ENCODE data around the gene ENTHD1.

Gene ENTHD1

GRCh38 chr22:39900306-39901227, 7.0 kb upstream of the ENTHD1 start, which contains the start of gene GRAP2:
Gene GRAP2, plus strand, starts transcription at chr22:39901084. Its CDS starts 46,023 bp downstream, at chr22:39947107.
- no peaks in the 10 kb centered on the region for H3K4me1 ChIP-seq (ENCODE audit: insufficient read depth, low read length, severe bottlenecking)
- H3F3A ChIP-seq (ENCODE audit: insufficient read depth, low read length), result no peaks in the 10 kb centered on the region
- no peak within 1 kb of the TSS for H3K4me3 ChIP-seq (ENCODE audit: low read depth, low read length, poor library complexity, severe bottlenecking)
- H3K4me2 ChIP-seq (ENCODE audit: low read length), result no peak within 1 kb of the TSS
- H3K9ac ChIP-seq (ENCODE audit: low read length), result no peak within 1 kb of the TSS
- no peak for TF ChIP-seq EZH2 (IDR thresholded peaks at IDR 0.05; ENCODE audit: borderline replicate concordance, low read length)
- TF ChIP-seq, protein P1, sequence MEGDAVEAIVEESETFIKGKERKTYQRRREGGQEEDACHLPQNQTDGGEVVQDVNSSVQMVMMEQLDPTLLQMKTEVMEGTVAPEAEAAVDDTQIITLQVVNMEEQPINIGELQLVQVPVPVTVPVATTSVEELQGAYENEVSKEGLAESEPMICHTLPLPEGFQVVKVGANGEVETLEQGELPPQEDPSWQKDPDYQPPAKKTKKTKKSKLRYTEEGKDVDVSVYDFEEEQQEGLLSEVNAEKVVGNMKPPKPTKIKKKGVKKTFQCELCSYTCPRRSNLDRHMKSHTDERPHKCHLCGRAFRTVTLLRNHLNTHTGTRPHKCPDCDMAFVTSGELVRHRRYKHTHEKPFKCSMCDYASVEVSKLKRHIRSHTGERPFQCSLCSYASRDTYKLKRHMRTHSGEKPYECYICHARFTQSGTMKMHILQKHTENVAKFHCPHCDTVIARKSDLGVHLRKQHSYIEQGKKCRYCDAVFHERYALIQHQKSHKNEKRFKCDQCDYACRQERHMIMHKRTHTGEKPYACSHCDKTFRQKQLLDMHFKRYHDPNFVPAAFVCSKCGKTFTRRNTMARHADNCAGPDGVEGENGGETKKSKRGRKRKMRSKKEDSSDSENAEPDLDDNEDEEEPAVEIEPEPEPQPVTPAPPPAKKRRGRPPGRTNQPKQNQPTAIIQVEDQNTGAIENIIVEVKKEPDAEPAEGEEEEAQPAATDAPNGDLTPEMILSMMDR (IDR thresholded peaks at IDR 0.05; ENCODE audit: low read length), result no peak
- H3K27me3 ChIP-seq (ENCODE audit: insufficient read depth, low read length), result no peaks in the 10 kb centered on the region
- no peaks in the 10 kb centered on the region for H4K20me1 ChIP-seq (ENCODE audit: insufficient read depth, low read length)
- no peaks in the 10 kb centered on the region for H3K79me2 ChIP-seq (ENCODE audit: insufficient read depth, low read length)
- no peaks in the 10 kb centered on the region for H3K9me3 ChIP-seq (ENCODE audit: low read length)
- no peaks in the 10 kb centered on the region for H3K9me2 ChIP-seq (ENCODE audit: low read depth, low read length)
- no peaks in the 10 kb centered on the region for H3K36me3 ChIP-seq (ENCODE audit: insufficient read depth, low read length)
- H2AFZ ChIP-seq (ENCODE audit: low read length), result no peak within 1 kb of the TSS
- H3K27ac ChIP-seq (ENCODE audit: low read depth, low read length, poor library complexity, severe bottlenecking), result no peak within 1 kb of the TSS

DNA sequence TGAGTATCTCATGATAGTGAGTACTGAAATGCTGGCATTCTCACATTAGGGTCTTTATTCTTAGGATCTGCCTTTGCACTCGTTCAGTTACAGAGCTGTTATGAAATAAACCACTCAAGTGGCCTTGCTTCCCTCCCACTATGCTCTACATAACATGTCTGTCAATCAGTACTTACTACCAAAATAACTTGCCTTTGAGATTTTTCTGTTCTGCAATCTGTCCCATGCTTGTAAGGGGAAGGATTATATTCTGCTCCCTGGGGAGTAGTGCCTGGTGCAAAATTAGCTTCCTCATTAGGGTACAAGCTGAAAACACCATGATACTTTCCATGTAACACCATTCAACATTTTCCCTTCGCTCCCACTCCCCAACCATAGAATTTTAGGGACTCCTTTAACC, 5.4 kb upstream of the ENTHD1 start:
- Histone ChIP-seq H3K27ac (ENCODE audit: low read depth, low read length, poor library complexity, severe bottlenecking) (no peak overlapping the region), H3K4me2 (ENCODE audit: low read length) (no peak overlapping the region), H3K9ac (ENCODE audit: low read length) (no peak overlapping the region), H3K79me2 (ENCODE audit: insufficient read depth, low read length) (no peaks in the 10 kb centered on the region), H3K27me3 (ENCODE audit: insufficient read depth, low read length) (no peaks in the 10 kb centered on the region), H3K4me3 (ENCODE audit: low read depth, low read length, poor library complexity, severe bottlenecking) (no peak overlapping the region), H3K4me1 (ENCODE audit: insufficient read depth, low read length, severe bottlenecking) (no peaks in the 10 kb centered on the region), H4K20me1 (ENCODE audit: insufficient read depth, low read length) (no peaks in the 10 kb centered on the region), H2AFZ (ENCODE audit: low read length) (no peak overlapping the region), H3K36me3 (ENCODE audit: insufficient read depth, low read length) (no peaks in the 10 kb centered on the region), H3F3A (ENCODE audit: insufficient read depth, low read length) (no peaks in the 10 kb centered on the region), H3K9me3 (ENCODE audit: low read length) (no peaks in the 10 kb centered on the region), H3K9me2 (ENCODE audit: low read depth, low read length) (no peaks in the 10 kb centered on the region)
- TF ChIP-seq EZH2 (IDR thresholded peaks at IDR 0.05; ENCODE audit: borderline replicate concordance, low read length), result no peak
- TF ChIP-seq, protein P1 (IDR thresholded peaks at IDR 0.05; ENCODE audit: low read length), result no peak

DNA sequence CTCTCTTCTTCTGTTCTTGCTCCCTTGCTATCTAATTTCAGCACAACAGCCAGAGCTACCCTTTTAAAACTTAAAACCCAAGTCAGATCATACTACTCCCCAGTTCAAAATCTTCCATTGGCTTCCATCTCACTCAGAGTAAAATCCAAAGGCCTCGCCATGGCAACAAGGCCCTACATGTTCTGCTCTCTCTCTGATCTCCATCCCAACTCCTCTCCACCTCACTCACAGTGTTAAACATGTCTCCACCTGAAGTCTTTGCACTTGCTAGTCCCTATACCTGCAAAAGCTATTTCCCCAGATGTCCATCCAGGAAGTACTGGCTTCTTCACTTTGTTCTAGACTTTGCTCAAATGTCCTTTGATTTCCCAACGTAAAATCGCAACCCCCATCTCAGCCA, 4.3 kb upstream of the ENTHD1 start:
- no peaks in the 10 kb centered on the region for H3K27me3 ChIP-seq (ENCODE audit: insufficient read depth, low read length)
- H3F3A ChIP-seq (ENCODE audit: insufficient read depth, low read length), result no peaks in the 10 kb centered on the region

More for the DNA sequence above, 4.3 kb upstream of the ENTHD1 start:
- Histone ChIP-seq H3K36me3 (ENCODE audit: insufficient read depth, low read length) (no peaks in the 10 kb centered on the region), H3K79me2 (ENCODE audit: insufficient read depth, low read length) (no peaks in the 10 kb centered on the region), H3K9me2 (ENCODE audit: low read depth, low read length) (no peaks in the 10 kb centered on the region), H4K20me1 (ENCODE audit: insufficient read depth, low read length) (no peaks in the 10 kb centered on the region), H3K4me1 (ENCODE audit: insufficient read depth, low read length, severe bottlenecking) (no peaks in the 10 kb centered on the region), H3K4me3 (ENCODE audit: low read depth, low read length, poor library complexity, severe bottlenecking) (no peak overlapping the region), H3K27ac (ENCODE audit: low read depth, low read length, poor library complexity, severe bottlenecking) (no peak overlapping the region), H3K9me3 (ENCODE audit: low read length) (no peaks in the 10 kb centered on the region), H2AFZ (ENCODE audit: low read length) (no peak overlapping the region), H3K4me2 (ENCODE audit: low read length) (no peak overlapping the region), H3K9ac (ENCODE audit: low read length) (no peak overlapping the region)
- no peak for TF ChIP-seq EZH2 (IDR thresholded peaks at IDR 0.05; ENCODE audit: borderline replicate concordance, low read length)
- TF ChIP-seq, protein P1 (IDR thresholded peaks at IDR 0.05; ENCODE audit: low read length), result no peak
